C4-2B (cell line): Measurements from ENCODE around the gene BHLHE40.

Experiments used
- H3K27ac ChIP-seq: fragments of 450-650 bp; 2 replicates; pipeline ENCODE4 v1.5.1; 2017
- CTCF ChIP-seq: fragments of 450-650 bp; conservative IDR thresholded peaks from 2 replicates; pipeline ENCODE4 v1.5.1; 2017; ENCODE audit warnings: mild to moderate bottlenecking
- ZFX ChIP-seq: fragments of 450-650 bp; IDR thresholded peaks from 2 replicates; pipeline ENCODE4 v1.6.1; 2017

Gene BHLHE40

GRCh38 chr3:4976109-4976508, 3.1 kb upstream of the BHLHE40 start:
- TF ChIP-seq ZFX (no peak), CTCF (peak; percentile 48)
- H3K27ac ChIP-seq, result no peak overlapping the region

- peak overlapping the region; percentile 95 for H3K27ac ChIP-seq
- TF ChIP-seq ZFX (no peak), CTCF (no peak)
Measured at GRCh38 chr3:4977001-4977852, 2.0 kb upstream of the BHLHE40 start.

DNA sequence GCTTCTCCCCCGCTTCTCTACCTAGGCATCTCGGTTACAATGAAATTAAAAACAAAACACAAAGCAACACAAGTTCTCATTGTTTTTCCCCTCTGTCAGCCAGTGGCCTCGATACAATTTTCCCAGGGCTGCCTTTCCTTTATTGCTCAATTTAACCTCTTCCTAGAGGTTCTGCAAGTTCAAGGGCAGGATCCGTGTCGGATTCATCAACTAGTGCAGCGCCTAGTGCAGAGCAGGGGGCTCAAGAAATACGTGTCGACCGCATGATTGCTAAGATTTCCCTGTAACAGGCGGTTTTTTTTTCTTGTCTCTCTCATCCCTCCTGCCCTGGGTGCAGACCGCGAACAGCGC, 1.4 kb upstream of the BHLHE40 start:
- TF ChIP-seq ZFX (no peak), CTCF (no peak; the same call in 1 of the 2 replicates)
- peak overlapping the region; percentile 95 for H3K27ac ChIP-seq

DNA sequence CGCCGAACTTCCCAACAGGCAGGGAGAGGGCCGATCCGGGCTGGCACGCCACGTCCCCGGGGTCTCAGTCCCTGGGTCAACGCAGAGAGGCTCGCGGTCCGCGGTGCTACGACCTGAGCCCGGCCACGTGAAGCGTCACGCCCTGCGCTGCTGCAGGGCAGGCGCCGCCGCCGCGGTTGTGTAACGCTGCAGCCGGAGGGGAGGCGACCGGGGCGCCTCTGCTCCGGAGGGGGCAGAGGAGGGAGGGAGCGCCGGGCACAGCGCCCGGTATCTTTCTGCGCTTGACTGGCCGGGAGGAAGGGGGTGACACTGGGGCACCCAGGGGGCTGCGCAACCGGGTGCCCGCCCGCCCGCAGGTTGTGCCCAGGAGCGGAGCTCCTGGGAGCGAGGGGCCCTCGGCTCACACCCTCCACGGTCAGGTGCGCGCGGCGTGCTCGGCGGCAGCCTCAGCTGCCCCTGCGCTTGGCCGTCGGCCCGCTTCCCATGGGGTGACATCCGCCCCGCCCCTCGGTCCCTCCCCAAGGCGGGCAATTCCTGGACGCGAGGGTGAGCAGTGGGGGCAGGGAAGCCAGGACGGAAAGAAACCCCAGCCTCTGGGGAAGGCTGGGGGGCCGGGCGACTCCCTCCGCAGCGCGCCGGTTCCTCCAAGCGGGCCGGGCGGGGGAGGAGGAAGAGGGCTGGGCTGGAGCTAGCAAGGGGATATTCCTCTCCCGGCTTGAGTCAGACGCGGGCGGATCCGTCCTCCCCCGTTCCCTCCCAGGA, 852 bp upstream of the BHLHE40 start:
- H3K27ac ChIP-seq, result peak overlapping the region; percentile 95
- TF ChIP-seq ZFX (no peak; the same call in 1 of the 2 replicates), CTCF (no peak; the same call in 1 of the 2 replicates)

DNA sequence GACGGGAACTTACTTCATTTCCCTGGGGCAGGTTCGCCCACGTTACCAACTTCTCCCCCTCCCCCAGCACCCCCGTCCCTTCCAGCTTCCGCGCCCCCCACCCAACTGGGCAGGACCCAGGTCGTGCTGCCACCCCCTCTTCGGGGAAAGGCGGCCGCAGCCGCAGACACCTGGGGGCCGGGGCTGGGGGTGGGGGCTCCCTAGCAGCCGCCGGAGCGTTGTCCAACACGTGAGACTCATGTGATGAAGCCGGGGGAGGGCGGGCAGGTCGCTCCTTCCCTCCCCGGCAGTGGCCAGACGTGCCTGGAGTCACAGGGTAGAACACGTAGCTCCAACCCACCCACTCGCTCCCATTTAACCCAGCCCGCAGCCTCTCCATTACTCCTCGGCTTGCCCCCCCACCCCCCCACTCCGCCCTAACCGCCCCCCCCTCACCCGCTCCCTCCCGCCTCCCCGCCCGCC, 240 bp upstream of the BHLHE40 start:
- TF ChIP-seq ZFX (no peak), CTCF (no peak)
- H3K27ac ChIP-seq, result peak overlapping the region; percentile 95

DNA sequence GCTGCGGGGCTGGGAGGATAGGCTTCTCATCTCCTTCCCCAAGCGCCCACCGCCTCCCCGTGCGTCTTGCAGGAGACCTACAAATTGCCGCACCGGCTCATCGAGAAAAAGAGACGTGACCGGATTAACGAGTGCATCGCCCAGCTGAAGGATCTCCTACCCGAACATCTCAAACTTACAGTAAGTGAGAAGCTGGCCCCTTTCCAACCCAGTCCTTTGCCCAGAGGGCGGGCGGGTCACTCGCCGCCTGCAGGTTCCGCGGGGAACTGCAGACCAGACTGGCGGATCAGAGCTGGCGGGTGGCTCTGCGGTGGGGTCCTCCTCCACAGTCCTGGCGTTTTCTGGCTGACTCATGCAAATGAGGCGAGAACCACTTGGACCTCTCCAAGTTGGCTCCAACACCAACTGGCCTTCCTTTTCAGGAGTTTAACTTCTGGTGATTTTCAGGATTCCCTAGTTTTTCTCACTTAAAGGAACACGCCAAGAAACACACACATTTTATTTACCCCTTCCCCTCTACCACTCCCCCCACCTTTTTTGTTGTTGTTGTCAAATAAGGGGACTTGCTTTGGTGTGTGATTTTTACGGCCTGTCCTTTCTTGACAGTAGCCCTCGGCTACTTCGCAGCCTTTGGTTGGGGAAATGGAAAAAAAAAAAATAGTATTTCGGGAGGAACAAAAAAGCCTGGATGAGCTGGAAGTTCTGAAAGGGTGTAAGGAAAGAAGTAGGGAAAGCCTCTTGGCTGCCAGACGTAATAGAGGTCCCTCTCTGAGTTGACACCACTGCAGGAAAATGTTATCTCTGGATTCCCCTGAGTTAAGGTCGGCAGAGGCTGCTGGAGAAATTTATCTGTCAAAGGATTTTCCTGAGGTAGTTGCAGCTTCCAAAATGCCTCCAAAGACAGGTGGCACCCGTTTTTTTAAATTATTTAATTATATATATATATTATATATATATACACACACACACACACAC, 1.3 kb downstream of the BHLHE40 start:
- TF ChIP-seq CTCF (peak; percentile 94), ZFX (no peak)
- H3K27ac ChIP-seq, result peak overlapping the region; percentile 95
